Epithelial cell of esophagus (primary cell): ENCODE data around the gene NSMCE1.

Source experiments
- DNase-seq: peaks from one replicate; pipeline ENCODE4 v3.0.0; 2010; ENCODE audit warnings: low read depth
- H3K4me3 ChIP-seq: 2 replicates; pipeline ENCODE4 v1.5.1; 2011; ENCODE audit warnings: mild to moderate bottlenecking, low read length, control low read depth
- CTCF ChIP-seq: IDR thresholded peaks from 2 replicates; pipeline ENCODE4 v1.5.1; 2011; ENCODE audit warnings: low read depth, mild to moderate bottlenecking, low read length, control low read depth, inconsistent platforms; ENCODE audit not compliant: insufficient read depth; ENCODE audit errors: missing control alignments

The NSMCE1 gene

DNA sequence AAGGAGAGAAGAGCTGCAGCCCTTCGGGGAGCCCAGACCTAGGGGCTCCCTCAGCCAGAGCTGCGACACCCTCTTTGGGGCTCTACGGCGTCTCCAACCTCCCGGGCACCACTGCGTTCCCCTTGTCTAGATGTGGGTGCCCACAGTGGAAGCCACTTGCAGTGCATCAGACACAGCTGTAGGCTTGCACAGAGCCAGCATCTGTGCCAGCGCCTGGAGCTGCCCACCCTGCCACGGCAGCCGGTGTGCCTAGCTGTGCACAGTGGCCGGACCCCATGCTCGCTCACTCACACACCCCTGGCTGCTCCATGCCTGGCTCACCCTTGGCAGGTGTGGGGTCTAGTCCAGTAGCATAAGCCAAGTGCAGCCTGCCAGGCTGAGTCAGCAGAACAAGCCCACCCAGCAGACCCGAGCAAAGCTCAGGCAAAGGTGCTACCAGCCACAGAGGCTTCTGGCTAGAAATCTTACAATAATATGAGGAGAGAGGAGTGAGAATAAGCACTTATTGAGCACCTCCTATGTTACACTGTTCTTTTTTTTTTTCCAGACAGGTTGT, 78.2 kb downstream of the NSMCE1 start:
- no peak overlapping the region for H3K4me3 ChIP-seq
- no peak for TF ChIP-seq CTCF
- no peak for DNase-seq

DNA sequence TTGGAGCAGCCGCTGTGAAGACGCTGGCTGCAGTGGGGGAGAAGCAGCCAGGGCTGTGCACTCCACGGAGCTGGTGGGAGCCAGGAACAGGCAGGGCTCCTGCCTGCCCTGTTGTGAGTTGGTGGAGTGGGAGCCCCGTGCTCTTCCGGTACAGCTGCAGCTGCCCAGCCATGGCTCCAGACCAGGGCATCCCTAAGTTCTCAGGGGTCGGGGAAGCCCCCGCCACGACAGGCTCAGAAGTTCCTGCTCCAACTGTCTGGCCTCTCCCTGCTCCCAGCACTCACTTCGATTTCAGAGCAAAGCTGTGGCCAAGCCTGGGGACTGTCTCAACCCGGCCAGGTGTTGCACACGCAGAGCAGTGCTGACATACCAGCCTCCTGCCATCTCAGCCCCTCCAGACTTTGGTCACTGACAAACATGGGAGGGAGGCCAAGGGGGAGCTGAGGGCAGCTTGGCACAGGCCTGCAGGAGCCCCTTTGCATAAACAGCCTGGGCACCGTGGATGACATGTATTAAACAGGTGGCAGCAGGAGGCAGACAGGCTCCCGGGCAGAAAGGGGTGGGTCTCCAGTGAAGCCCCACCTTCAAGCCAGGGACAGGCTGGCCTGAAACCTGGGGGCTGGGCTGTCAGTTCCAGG, 79.1 kb downstream of the NSMCE1 start:
- H3K4me3 ChIP-seq = no peak overlapping the region
- no peak for TF ChIP-seq CTCF
- DNase-seq = no peak

GRCh38 chr16:27188633-27189032, 79.9 kb downstream of the NSMCE1 start:
- H3K4me3 ChIP-seq = no peak overlapping the region
- DNase-seq = no peak
- no peak for TF ChIP-seq CTCF

DNA sequence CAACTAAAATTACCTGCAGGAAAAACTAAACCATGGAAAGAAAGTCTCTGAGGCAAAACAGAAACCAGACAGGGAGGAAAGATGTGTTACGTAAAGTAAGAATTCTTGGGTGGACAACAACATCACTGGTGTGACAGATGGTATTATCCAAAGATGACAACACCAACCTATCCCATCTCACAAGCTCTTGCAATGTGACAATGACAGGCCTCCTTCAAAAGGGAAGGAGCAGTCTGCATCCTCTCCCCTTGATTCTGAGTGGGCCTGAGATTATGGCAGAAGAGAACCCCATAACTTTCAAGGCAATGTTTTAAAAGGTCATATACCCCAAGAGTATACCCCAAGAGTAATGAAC, 82.8 kb downstream of the NSMCE1 start:
- no peak for TF ChIP-seq CTCF
- H3K4me3 ChIP-seq = no peak overlapping the region
- DNase-seq = no peak

- no peak for TF ChIP-seq CTCF
- no peak overlapping the region for H3K4me3 ChIP-seq
- no peak for DNase-seq
Observed at GRCh38 chr16:27182906-27183405, 85.6 kb downstream of the NSMCE1 start.

DNA sequence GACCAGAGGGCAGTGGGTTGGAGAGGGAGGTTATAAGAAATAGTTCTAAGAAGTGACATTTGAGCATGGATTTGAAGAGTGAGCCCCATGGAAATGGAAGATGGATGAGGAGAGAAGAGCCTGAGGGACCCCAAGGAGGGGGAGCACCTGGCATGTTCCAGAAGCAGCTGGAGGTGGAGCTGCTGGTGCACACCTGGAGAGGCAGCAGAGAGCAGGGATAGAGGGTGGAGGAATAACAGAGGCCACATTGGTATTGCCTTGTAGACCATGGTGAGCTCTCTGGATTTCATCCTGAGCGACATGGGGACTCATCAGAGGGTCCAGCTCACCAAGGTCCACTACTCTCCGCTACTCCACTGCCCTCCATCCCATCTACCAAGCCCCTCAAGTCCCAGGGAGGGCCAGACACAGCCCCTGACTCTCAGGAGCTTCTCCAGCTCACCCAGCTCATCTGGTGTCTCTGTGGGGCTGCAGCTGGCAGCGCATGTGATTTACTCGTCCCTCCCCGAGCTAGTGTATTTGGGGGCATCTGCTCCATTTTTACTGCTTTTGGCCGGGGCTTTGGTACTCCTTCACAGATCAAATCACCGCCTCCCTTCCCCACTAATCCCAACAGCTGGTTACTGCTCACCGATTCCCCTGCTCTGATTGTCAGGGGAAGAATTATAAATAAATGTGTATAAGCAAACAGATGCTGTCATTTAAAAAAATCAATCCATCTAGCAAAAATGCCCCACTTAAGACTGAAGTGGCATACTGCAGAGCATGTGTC, 87.4 kb downstream of the NSMCE1 start:
- TF ChIP-seq CTCF = peak; percentile 37
- no peak overlapping the region for H3K4me3 ChIP-seq
- DNase-seq = no peak

GRCh38 chr16:27179500-27180072, 89.0 kb downstream of the NSMCE1 start:
- peak; percentile 78 for TF ChIP-seq CTCF
- DNase-seq = peak; percentile 66

More at GRCh38 chr16:27179500-27180072, 89.0 kb downstream of the NSMCE1 start:
- H3K4me3 ChIP-seq = no peak overlapping the region
